RCC 7860 (cell line): ENCODE results near the gene NSF.
A peak's percentile ranks its signal among the peaks of the same experiment; 100 is the strongest.
"Not testable (repeated sequence)": the region's sequence is repeated elsewhere in the genome, so short reads cannot be mapped to it uniquely, and the experiment has no call there.

Experiments
- DNase-seq: peaks from one replicate; pipeline ENCODE4 v3.0.0-alpha.2; 2015; ENCODE audit warnings: low spot score
- FAIRE-seq: peaks from 2 replicates; lab custom pipeline; 2012; peaks lifted over from hg19 to GRCh38; lab: Jason Lieb, UNC

NSF gene

DNA sequence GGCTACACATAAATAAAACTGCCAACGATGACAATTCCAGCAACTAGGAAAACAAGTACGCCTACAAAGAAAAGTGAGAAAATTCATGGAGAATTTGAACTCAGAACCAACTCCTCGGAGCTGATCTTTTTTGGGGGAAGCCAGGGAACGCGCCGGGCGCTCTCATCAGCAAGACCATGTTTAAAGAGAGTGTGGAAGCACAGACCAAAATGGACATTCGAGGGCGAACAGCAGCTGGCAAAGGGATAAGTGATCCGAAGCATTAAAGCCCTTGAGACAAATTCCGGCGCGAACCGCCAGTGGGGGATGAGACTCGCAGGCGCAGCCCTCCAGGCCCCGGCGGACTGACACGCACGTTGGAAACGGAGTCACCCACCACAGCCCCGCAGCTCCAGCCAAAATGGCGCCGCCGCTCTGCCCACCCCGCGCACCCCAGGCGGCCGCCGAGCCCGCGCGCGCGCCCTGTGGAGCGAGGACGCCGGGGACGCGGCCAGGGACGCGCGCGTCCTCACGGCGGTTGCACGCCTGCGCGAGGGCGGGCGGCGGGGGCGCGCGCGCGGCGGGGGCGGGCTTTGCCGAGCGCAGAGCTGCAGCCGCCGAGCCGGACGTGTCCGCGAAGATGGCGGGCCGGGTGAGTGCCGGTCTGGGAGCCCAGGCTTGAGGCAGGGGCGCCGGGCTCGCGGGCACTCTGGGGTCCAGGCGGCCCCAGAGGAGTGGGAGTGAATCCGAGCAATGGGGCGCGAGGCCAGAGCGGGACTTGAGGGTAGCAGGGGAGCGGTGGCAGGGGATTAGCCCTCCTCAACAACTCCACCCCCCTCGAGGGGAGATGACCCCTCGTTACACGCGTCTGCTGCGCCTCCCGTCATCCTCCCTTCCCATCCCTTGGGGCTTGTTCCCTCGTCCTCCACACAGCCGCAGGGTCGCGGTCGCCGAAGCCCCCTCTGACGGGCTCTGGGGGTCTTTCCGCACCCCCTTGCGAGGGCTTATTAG, at the start of gene NSF:
Gene NSF (plus strand): TSS at position 513 of the 990 bp plus-strand sequence. CDS start 107 bp downstream, at position 620.
- not testable (repeated sequence) for DNase-seq, FAIRE-seq

DNA sequence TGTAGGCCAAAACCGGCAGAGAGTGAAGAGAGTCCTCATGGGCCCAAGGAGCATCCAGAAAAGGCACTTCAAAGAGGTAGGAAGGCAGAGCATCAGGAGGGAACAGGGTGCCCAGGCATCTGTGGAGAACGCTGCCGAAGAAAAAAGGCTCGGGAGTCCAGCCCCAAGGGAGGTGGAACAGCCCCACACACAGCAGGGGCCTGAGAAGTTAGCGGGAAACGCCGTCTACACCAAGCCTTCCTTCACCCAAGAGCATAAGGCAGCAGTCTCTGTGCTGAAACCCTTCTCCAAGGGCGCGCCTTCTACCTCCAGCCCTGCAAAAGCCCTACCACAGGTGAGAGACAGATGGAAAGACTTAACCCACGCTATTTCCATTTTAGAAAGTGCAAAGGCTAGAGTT, 41.9 kb upstream of the NSF start:
- not testable (repeated sequence) for FAIRE-seq, DNase-seq

DNA sequence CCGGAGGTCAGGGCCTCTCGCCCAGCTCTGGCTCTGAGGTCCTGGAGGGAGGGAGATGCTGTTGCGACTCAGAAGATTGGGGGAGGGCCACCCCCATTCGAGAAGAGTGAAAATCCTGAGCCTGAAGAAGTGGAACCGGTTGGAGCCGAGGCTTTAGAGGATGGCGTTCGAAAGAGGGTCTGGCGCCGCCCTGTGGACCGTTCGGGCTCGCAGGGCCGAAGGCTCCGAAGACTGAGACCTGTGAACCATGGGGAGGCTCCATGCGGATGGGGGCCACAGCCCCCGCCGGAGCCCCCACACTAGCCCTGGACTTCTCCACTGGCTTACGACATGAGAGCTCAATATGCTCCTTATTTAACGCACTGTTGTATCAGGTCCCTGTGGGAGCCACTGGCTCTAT, 31.3 kb upstream of the NSF start:
- not testable (repeated sequence) for FAIRE-seq, DNase-seq

DNA sequence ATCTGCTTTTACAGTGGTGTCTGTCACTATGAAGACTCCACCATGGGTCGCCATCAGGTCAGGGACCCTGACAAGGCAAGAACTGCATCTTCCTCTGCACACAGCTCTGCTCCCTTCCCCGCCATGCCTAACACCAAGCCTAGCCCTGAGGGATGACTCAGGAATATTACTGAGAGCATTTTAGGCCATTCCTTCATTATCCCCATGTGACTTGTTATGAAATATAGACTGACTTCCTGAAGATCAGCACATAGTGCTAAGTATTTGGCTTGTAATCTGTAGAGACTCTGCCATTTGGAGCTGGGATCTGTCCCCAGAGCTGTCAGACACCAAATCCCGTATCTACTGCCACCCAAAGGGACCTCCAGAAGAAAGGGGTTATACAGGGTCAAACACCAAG, 30.4 kb upstream of the NSF start:
- FAIRE-seq, DNase-seq: not testable (repeated sequence)

DNA sequence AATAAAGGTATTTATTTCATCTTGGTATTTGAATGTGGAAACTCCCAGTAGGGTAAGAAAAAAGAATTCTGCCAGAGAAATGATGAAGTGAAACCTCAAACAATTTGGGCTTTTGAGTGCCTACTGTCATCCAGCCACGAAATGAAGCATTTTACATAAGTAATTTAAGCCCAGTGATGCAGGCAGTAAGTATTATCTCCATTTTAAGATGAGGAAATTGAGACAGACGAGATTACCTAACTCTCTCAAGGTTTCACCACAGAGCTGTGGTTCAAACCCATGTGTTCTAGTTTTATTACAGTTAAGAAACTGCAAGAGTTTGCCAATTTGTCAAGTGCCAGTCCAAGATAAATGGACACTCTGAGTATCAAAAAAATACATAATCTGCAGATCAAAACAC, 24.2 kb upstream of the NSF start:
- FAIRE-seq, DNase-seq: not testable (repeated sequence)

- not testable (repeated sequence) for DNase-seq, FAIRE-seq
Observed at GRCh38 chr17:46566980-46567379, 23.5 kb upstream of the NSF start.

GRCh38 chr17:46571796-46572195, 18.7 kb upstream of the NSF start:
- DNase-seq, FAIRE-seq: not testable (repeated sequence)

DNA sequence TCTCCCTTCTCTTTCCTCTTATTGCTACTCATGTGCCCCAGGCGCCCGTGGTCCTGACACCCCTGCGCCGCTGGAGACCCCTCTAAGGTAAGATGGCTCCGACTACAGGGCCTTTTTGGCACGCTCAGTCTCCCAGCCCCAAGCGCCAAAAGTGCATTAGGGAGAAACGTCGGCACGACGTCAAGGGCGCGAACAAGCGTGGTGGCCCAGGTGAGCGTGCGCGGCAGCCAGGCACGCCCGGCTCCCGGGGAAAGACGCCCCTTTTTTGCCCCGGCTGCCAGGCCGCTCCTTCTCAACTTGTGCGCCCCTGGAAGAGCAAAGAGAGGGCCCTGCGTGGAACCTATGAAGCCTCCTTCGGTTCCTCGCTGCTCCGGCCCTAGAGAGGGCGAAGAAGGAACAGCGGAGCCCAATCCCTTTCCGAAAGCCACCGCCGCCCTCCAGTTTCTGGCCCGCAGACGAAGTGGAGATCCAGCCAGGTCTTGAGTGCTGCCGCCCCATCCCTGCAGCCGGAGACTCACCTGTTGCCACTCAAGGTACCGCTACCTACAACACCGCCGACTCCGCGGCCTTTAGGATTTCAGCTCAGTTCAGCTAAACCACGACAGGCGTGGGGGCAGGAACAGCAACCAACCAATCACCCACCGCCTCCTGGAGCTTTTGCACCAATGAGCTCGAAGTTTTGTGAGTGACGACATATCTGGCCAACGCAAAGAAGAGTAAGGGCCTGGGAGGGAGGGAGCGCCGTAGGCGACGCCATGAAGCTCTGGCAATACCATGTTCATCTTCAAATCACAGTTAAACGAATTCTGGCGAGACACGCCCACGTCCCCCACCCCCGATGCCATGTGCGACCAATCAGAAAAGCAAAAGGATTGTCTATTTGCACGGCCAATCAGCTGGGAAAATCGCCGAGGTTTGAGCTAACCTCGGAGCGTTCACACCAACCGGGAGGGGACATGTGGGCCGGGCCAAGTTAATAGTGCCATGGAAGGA, 11.1 kb upstream of the NSF start, which contains the start of gene ARL17A:
Gene ARL17A (minus strand): TSS at position 609 of the 993 bp plus-strand sequence. CDS start 3,369 bp downstream, outside the sequence.
- DNase-seq, result not testable (repeated sequence)
- FAIRE-seq, result peak; percentile 97

DNA sequence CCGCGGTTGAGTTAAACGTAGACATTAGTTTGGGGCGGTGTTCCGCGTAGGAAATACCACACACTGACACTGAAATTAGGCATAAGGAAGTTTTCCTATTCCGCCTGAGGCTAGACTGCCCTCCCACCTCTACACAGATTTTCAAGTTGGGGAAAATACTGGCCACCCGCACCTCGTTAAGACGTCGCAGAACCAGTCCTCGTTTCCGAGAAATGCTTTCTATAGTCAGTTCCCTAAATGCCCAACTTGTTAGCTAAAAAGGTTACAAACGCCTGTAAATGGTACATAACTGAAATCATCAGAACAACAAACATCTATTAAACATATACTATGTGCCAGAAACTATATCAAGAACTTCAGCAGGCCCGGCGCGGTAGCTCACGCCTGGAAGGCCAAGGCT, 10.4 kb upstream of the NSF start:
- not testable (repeated sequence) for FAIRE-seq, DNase-seq

- not testable (repeated sequence) for FAIRE-seq, DNase-seq
Observed at GRCh38 chr17:46585444-46585843, 5.0 kb upstream of the NSF start.

- not testable (repeated sequence) for FAIRE-seq, DNase-seq
Observed at GRCh38 chr17:46591332-46591731, 863 bp downstream of the NSF start.

GRCh38 chr17:46598344-46598931, 8.0 kb downstream of the NSF start:
- FAIRE-seq, DNase-seq: not testable (repeated sequence)

DNA sequence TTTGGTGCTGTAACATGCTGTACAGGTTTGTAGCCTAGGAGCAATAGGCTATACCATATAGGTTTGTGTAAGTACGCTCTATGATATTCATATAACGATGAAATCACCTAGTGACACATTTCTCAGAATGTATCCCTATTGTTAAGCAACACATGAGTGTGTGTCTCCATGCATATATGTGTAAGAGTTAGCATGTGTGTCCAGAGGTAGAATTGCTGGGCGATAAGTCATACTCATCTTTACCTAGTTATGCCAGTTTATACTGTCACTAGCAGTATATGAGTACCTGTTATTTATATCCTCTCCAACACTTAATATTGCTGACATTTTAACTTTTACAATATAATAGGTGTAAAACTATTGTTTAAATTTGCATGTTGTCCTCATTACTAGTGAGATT, 10.3 kb downstream of the NSF start:
- DNase-seq, FAIRE-seq: not testable (repeated sequence)

DNA sequence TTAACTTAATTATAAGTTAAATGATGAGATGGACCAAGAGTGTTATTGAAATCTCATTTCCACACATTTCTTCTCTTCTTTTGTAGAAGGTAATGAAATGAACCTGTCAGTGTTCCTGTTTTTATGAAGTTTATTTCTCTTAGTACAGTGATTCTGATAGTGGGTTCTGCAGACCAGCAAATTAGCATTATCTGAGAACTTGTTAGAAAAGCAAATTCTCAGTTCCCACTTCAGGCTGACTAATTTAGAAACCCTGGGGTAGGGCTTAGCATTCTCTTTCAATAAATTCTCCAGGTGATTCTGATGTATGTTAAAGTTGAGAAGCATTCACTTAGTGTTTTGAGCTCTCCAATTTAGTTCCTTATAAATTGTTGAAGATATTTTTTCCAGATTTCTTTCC, 12.7 kb downstream of the NSF start:
- not testable (repeated sequence) for DNase-seq, FAIRE-seq

DNA sequence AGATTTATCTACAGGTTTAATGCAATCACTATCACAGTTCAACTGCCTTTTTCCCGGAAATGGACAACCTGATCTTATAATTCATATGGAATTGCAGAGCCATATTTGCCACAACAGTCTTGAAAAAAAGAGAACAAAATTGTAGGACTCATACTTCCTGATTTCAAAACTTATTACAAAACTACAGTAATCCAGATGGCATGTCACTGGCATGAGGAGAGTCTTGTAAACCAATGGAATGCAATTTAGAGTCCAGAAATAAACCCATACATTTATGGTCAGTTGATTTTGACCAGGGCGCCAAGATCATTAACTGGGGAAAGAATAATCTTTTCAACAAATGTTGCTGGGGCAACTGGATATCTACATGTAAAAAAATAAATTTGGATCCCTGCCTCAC, 20.8 kb downstream of the NSF start:
- DNase-seq, result not testable (repeated sequence)
- peak; percentile 5 for FAIRE-seq

GRCh38 chr17:46613876-46614275, 23.4 kb downstream of the NSF start:
- not testable (repeated sequence) for FAIRE-seq

DNA sequence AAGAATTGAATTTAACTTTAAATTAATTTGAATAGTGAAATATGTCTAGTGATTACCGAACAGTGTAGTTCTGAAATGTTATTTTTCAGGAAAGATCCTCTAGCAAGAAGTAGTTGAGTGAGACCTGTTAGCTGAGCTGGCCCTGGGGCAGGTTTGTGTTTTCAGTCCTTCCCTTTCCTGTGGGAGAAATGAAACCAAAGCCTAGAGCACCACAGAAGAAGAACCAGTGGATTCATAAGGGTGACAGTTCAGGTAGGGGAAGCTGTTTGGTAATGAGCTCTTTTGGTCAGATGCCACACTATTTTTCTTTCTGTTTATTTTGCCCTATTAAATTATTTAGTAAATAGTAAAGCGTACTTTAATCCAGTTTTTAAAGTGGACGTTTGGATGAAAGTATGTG, 26.7 kb downstream of the NSF start:
- not testable (repeated sequence) for FAIRE-seq, DNase-seq

More at GRCh38 chr17:46613876-46614275, 23.4 kb downstream of the NSF start:
- not testable (repeated sequence) for DNase-seq

- peak; percentile 33 for FAIRE-seq
- DNase-seq, result not testable (repeated sequence)
Observed at GRCh38 chr17:46618975-46619374, 28.5 kb downstream of the NSF start.

- DNase-seq, result not testable (repeated sequence)
- FAIRE-seq, result peak; percentile 72
Observed at GRCh38 chr17:46623790-46624189, 33.3 kb downstream of the NSF start.

DNA sequence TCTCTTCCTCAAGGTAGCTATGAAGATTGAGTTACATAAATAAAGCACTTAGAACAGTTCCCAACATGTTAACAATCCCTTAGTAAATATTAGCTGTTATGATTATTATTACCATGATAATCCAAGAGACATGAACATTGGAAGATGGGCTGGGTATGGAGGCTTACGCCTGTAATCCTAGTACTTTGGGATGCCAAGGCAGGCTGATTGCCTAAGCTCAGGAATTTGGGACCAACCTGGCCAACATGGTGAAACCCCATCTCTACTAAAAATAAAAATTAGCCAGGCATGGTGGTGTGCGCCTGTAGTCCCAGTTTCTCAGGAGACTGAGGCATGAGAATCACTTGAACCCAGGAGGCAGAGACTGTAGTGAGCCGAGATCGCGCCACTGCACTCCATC, 34.3 kb downstream of the NSF start:
- DNase-seq, FAIRE-seq: not testable (repeated sequence)
